KMS-11 (cell line): ENCODE measurements around the gene CECR2.

ENCODE experiments used
- H2AFZ ChIP-seq: fragments of 200-600 bp; sonication (generic); 2 replicates; pipeline ENCODE4 v1.6.1; 2016; ENCODE audit warnings: antibody characterized with exemption, mixed run types, low read depth
- H3K27ac ChIP-seq: fragments of 200-600 bp; sonication (generic); 2 replicates; pipeline ENCODE4 v1.6.1; 2016; ENCODE audit warnings: mild to moderate bottlenecking, mixed run types
- H3K27me3 ChIP-seq: fragments of 200-600 bp; sonication (generic); 2 replicates; pipeline ENCODE4 v1.6.1; 2017; ENCODE audit warnings: mild to moderate bottlenecking, low read depth, mixed run types, moderate library complexity; ENCODE audit not compliant: insufficient read depth
- H3K36me3 ChIP-seq: fragments of 200-600 bp; sonication (generic); 2 replicates; pipeline ENCODE4 v1.6.1; 2017; ENCODE audit warnings: mild to moderate bottlenecking, mixed run types; ENCODE audit not compliant: insufficient read depth
- H3K4me1 ChIP-seq: fragments of 200-600 bp; sonication (generic); 2 replicates; pipeline ENCODE4 v1.6.1; 2016; ENCODE audit warnings: mild to moderate bottlenecking, low read depth, mixed run types; ENCODE audit not compliant: poor library complexity, severe bottlenecking
- H3K4me2 ChIP-seq: fragments of 200-600 bp; sonication (generic); 2 replicates; pipeline ENCODE4 v1.7.0; 2016; ENCODE audit warnings: mild to moderate bottlenecking, mixed run types
- H3K4me3 ChIP-seq: fragments of 200-600 bp; sonication (generic); IDR thresholded peaks from 2 replicates; pipeline ENCODE4 v1.6.1; 2017; ENCODE audit warnings: low read depth, low read length, mixed read lengths; ENCODE audit not compliant: insufficient read depth
- H3K79me2 ChIP-seq: fragments of 200-600 bp; sonication (generic); 2 replicates; pipeline ENCODE4 v1.6.1; 2016; ENCODE audit warnings: low read depth, mixed run types; ENCODE audit not compliant: insufficient read depth
- H3K9ac ChIP-seq: fragments of 200-600 bp; sonication (generic); 2 replicates; pipeline ENCODE4 v1.6.1; 2016; ENCODE audit warnings: mild to moderate bottlenecking, mixed run types
- H4K20me1 ChIP-seq: fragments of 200-600 bp; sonication (generic); 2 replicates; pipeline ENCODE4 v1.6.1; 2016; ENCODE audit warnings: mild to moderate bottlenecking, mixed run types; ENCODE audit not compliant: insufficient read depth
- TF ChIP-seq, protein P1 (sequence below): fragments of 200-600 bp; sonication (generic); conservative IDR thresholded peaks from 2 replicates; pipeline ENCODE4 v1.6.1; 2017; ENCODE audit warnings: low read depth, mild to moderate bottlenecking, antibody characterized with exemption, low read length, moderate library complexity, mixed read lengths

Gene CECR2

GRCh38 chr22:17460895-17461294 is 91.6 kb downstream of the CECR2 start:
- Histone ChIP-seq H3K4me2 (no peak overlapping the region), H3K36me3 (no peaks in the 10 kb centered on the region), H3K9ac (no peak overlapping the region), H3K27ac (no peak overlapping the region), H3K27me3 (no peaks in the 10 kb centered on the region), H3K4me1 (no peaks in the 10 kb centered on the region), H2AFZ (no peak overlapping the region), H3K4me3 (no peak overlapping the region), H3K79me2 (no peaks in the 10 kb centered on the region), H4K20me1 (no peaks in the 10 kb centered on the region)
- TF ChIP-seq, protein P1, sequence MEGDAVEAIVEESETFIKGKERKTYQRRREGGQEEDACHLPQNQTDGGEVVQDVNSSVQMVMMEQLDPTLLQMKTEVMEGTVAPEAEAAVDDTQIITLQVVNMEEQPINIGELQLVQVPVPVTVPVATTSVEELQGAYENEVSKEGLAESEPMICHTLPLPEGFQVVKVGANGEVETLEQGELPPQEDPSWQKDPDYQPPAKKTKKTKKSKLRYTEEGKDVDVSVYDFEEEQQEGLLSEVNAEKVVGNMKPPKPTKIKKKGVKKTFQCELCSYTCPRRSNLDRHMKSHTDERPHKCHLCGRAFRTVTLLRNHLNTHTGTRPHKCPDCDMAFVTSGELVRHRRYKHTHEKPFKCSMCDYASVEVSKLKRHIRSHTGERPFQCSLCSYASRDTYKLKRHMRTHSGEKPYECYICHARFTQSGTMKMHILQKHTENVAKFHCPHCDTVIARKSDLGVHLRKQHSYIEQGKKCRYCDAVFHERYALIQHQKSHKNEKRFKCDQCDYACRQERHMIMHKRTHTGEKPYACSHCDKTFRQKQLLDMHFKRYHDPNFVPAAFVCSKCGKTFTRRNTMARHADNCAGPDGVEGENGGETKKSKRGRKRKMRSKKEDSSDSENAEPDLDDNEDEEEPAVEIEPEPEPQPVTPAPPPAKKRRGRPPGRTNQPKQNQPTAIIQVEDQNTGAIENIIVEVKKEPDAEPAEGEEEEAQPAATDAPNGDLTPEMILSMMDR: no peak

GRCh38 chr22:17470880-17471500 is 101.7 kb downstream of the CECR2 start:
- Histone ChIP-seq H4K20me1 (no peaks in the 10 kb centered on the region), H3K4me3 (no peak overlapping the region), H3K4me1 (peaks cover 4% of the 10 kb centered on the region), H3K4me2 (no peak overlapping the region), H2AFZ (no peak overlapping the region), H3K9ac (no peak overlapping the region), H3K79me2 (no peaks in the 10 kb centered on the region), H3K36me3 (no peaks in the 10 kb centered on the region), H3K27ac (no peak overlapping the region), H3K27me3 (no peaks in the 10 kb centered on the region)
- TF ChIP-seq, protein P1: no peak

GRCh38 chr22:17471886-17472535 is 102.8 kb downstream of the CECR2 start:
- TF ChIP-seq, protein P1: no peak
- H3K4me2 ChIP-seq: no peak overlapping the region
- H3K4me1 ChIP-seq: peaks cover 4% of the 10 kb centered on the region
- H2AFZ ChIP-seq: no peak overlapping the region
- no peak overlapping the region for H3K27ac ChIP-seq
- no peak overlapping the region for H3K4me3 ChIP-seq
- no peaks in the 10 kb centered on the region for H4K20me1 ChIP-seq
- H3K27me3 ChIP-seq: no peaks in the 10 kb centered on the region
- no peak overlapping the region for H3K9ac ChIP-seq
- no peaks in the 10 kb centered on the region for H3K79me2 ChIP-seq
- no peaks in the 10 kb centered on the region for H3K36me3 ChIP-seq

GRCh38 chr22:17472932-17473331 is 103.7 kb downstream of the CECR2 start:
- Histone ChIP-seq H3K27ac (no peak overlapping the region), H3K4me1 (peaks cover 4% of the 10 kb centered on the region), H3K4me2 (no peak overlapping the region)

More at GRCh38 chr22:17472932-17473331, 103.7 kb downstream of the CECR2 start:
- H3K9ac ChIP-seq: no peak overlapping the region
- H3K4me3 ChIP-seq: no peak overlapping the region
- H2AFZ ChIP-seq: no peak overlapping the region
- no peaks in the 10 kb centered on the region for H3K27me3 ChIP-seq
- no peaks in the 10 kb centered on the region for H3K36me3 ChIP-seq
- TF ChIP-seq, protein P1: no peak
- H4K20me1 ChIP-seq: no peaks in the 10 kb centered on the region
- no peaks in the 10 kb centered on the region for H3K79me2 ChIP-seq
